ENCODE data around the gene ITGB7. TPM values are rescaled to one million over a fixed set of nuclear protein-coding genes. Genes with fewer than 3 reads are reported as not detected.

The ITGB7 gene
- total RNA-seq, 4 donors from 2014 or later = 0.40 to 5.8 (median 2.6) TPM

GRCh38 chr12:53227836-53228235 is 20.8 kb upstream of the ITGB7 start:
- Histone ChIP-seq H3K36me3 (peaks cover 0 to 23% of the 10 kb centered on the region in 2 donors), H3K4me1 (peaks cover 0 to 97% (median 50%) of the 10 kb centered on the region in 3 donors), H3K27ac (peak overlapping the region in 2 of 4 donors; percentile 0 to 93), H3K4me3 (no peak overlapping the region), H3K9me3 (no peaks in the 10 kb centered on the region), H3K27me3 (no peaks in the 10 kb centered on the region)
- no CpG with 5 or more reads among the region's 1 CpG for WGBS, 2 donors (ENCODE audit: low coverage in 1 of 2)
- no peak for TF ChIP-seq POLR2AphosphoS5 (IDR thresholded peaks at IDR 0.05)
- TF ChIP-seq, protein P1, sequence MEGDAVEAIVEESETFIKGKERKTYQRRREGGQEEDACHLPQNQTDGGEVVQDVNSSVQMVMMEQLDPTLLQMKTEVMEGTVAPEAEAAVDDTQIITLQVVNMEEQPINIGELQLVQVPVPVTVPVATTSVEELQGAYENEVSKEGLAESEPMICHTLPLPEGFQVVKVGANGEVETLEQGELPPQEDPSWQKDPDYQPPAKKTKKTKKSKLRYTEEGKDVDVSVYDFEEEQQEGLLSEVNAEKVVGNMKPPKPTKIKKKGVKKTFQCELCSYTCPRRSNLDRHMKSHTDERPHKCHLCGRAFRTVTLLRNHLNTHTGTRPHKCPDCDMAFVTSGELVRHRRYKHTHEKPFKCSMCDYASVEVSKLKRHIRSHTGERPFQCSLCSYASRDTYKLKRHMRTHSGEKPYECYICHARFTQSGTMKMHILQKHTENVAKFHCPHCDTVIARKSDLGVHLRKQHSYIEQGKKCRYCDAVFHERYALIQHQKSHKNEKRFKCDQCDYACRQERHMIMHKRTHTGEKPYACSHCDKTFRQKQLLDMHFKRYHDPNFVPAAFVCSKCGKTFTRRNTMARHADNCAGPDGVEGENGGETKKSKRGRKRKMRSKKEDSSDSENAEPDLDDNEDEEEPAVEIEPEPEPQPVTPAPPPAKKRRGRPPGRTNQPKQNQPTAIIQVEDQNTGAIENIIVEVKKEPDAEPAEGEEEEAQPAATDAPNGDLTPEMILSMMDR (IDR thresholded peaks at IDR 0.05) = no peak
- no peak for TF ChIP-seq EP300 (IDR thresholded peaks at IDR 0.05)
- TF ChIP-seq POLR2A (IDR thresholded peaks at IDR 0.05) = no peak
- ATAC-seq = no peak

GRCh38 chr12:53227341-53227740 is 20.3 kb upstream of the ITGB7 start:
- H3K36me3 ChIP-seq = peaks cover 0 to 23% of the 10 kb centered on the region in 2 donors
- ATAC-seq = no peak
- H3K4me1 ChIP-seq = peaks cover 0 to 97% (median 51%) of the 10 kb centered on the region in 3 donors
- H3K27me3 ChIP-seq = no peaks in the 10 kb centered on the region
- TF ChIP-seq, protein P1 (IDR thresholded peaks at IDR 0.05) = no peak
- TF ChIP-seq POLR2A (IDR thresholded peaks at IDR 0.05) (no peak), EP300 (IDR thresholded peaks at IDR 0.05) (no peak), POLR2AphosphoS5 (IDR thresholded peaks at IDR 0.05) (no peak)
- WGBS, 2 donors (ENCODE audit: low coverage in 1 of 2) = 94% methylated on average over 3 of the region's 11 CpGs; no CpG with 5 or more reads in 1 of the 2 donors
- H3K27ac ChIP-seq = peak overlapping the region in 1 of 4 donors; percentile 93
- H3K4me3 ChIP-seq = no peak overlapping the region
- no peaks in the 10 kb centered on the region for H3K9me3 ChIP-seq

DNA sequence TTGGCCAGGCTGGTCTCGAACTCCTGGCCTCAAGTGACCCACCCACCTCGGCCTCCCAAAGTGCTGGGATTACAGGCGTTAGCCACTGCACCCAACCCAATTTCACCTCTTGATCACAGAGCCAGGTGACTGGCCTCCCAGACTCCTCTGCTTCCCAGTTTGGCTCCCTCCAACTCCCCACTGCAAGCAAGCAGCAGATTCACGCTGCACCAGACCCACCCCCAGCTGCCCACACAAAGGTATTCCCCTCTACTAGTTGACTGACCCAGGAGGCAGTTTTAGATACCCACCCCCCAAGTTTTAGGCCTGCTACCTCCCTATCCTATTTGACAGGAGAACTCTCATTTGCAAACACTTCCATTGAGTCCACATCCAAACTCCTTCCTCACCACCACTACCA is 19.8 kb upstream of the ITGB7 start:
- 88% methylated on average over 4 of the region's 4 CpGs; no CpG with 5 or more reads in 1 of the 2 donors for WGBS, 2 donors (ENCODE audit: low coverage in 1 of 2)
- H3K4me1 ChIP-seq = peaks cover 0 to 100% (median 56%) of the 10 kb centered on the region in 3 donors

GRCh38 chr12:53225635-53226424 is 18.8 kb upstream of the ITGB7 start:
- Histone ChIP-seq H3K27me3 (no peaks in the 10 kb centered on the region), H3K27ac (peak overlapping the region in 3 of 4 donors; percentile 95 to 99 (median 96)), H3K36me3 (peaks cover 0 to 23% of the 10 kb centered on the region in 2 donors), H3K4me1 (peaks cover 0 to 98% (median 51%) of the 10 kb centered on the region in 3 donors), H3K9me3 (no peaks in the 10 kb centered on the region), H3K4me3 (no peak overlapping the region)
- no peak for ATAC-seq
- TF ChIP-seq, protein P1 (IDR thresholded peaks at IDR 0.05) = no peak
- TF ChIP-seq POLR2A (IDR thresholded peaks at IDR 0.05) (no peak), POLR2AphosphoS5 (IDR thresholded peaks at IDR 0.05) (no peak), EP300 (IDR thresholded peaks at IDR 0.05) (no peak)
- 75 to 84% methylated on average over 4 to 9 of the region's 10 CpGs for WGBS, 2 donors (ENCODE audit: low coverage in 1 of 2)

More for the DNA sequence above, 19.8 kb upstream of the ITGB7 start:
- H3K36me3 ChIP-seq = peaks cover 0 to 23% of the 10 kb centered on the region in 2 donors
- no peak for ATAC-seq
- peak overlapping the region in 2 of 4 donors; percentile 9 to 99 for H3K27ac ChIP-seq
- TF ChIP-seq POLR2AphosphoS5 (IDR thresholded peaks at IDR 0.05) (no peak), POLR2A (IDR thresholded peaks at IDR 0.05) (no peak), EP300 (IDR thresholded peaks at IDR 0.05) (no peak)
- TF ChIP-seq, protein P1 (IDR thresholded peaks at IDR 0.05) = no peak
- H3K9me3 ChIP-seq = no peaks in the 10 kb centered on the region
- no peaks in the 10 kb centered on the region for H3K27me3 ChIP-seq
- H3K4me3 ChIP-seq = no peak overlapping the region
